DOHH2 (cell line): ENCODE measurements around the gene MAST1.

ENCODE experiments used
- H3F3A ChIP-seq: fragments of 200-600 bp; sonication (generic), shearing (Covaris generic); 2 replicates; pipeline ENCODE4 v1.6.0; 2016; ENCODE audit warnings: antibody characterized with exemption, mild to moderate bottlenecking; ENCODE audit not compliant: control insufficient read depth, insufficient read depth
- H3K27ac ChIP-seq: fragments of 200-600 bp; sonication (generic); 2 replicates; pipeline ENCODE4 v1.5.1; 2014; ENCODE audit warnings: low read depth, mild to moderate bottlenecking, low read length, moderate library complexity
- H3K27me3 ChIP-seq: fragments of 200-600 bp; sonication (generic); 2 replicates; pipeline ENCODE4 v1.6.1; 2014; ENCODE audit warnings: mild to moderate bottlenecking, low read length, mixed read lengths; ENCODE audit not compliant: control insufficient read depth
- H3K36me3 ChIP-seq: fragments of 200-600 bp; sonication (generic); 2 replicates; pipeline ENCODE4 v1.6.1; 2014; ENCODE audit warnings: mild to moderate bottlenecking, low read length, moderate library complexity, mixed read lengths; ENCODE audit not compliant: control insufficient read depth
- H3K4me1 ChIP-seq: fragments of 200-600 bp; sonication (generic); 2 replicates; pipeline ENCODE4 v1.6.1; 2014; ENCODE audit warnings: mild to moderate bottlenecking, low read length, mixed read lengths; ENCODE audit not compliant: control insufficient read depth
- H3K4me2 ChIP-seq: fragments of 200-600 bp; sonication (generic); 2 replicates; pipeline ENCODE4 v1.6.0; 2014; ENCODE audit warnings: mild to moderate bottlenecking, low read length, moderate library complexity
- H3K4me3 ChIP-seq: fragments of 200-600 bp; sonication (generic); 2 replicates; pipeline ENCODE4 v1.5.1; 2014; ENCODE audit warnings: mild to moderate bottlenecking, low read length, mixed read lengths
- H3K79me2 ChIP-seq: fragments of 200-600 bp; sonication (generic); 2 replicates; pipeline ENCODE4 v1.6.1; 2014; ENCODE audit warnings: mild to moderate bottlenecking, low read length, mixed read lengths; ENCODE audit not compliant: control insufficient read depth
- H3K9me2 ChIP-seq: fragments of 200-600 bp; sonication (generic); replicated peaks from 2 replicates; pipeline ENCODE4 v1.6.1; 2014; ENCODE audit warnings: mild to moderate bottlenecking, low read length, mixed read lengths; ENCODE audit not compliant: control insufficient read depth
- H3K9me3 ChIP-seq: fragments of 200-600 bp; sonication (generic); 2 replicates; pipeline ENCODE4 v1.6.1; 2014; ENCODE audit warnings: antibody characterized with exemption, low read length, mixed read lengths; ENCODE audit not compliant: control insufficient read depth, insufficient read depth
- H4K20me1 ChIP-seq: fragments of 200-600 bp; sonication (generic); 2 replicates; pipeline ENCODE4 v1.6.0; 2014; ENCODE audit warnings: low read depth, mild to moderate bottlenecking, antibody characterized with exemption, low read length, moderate library complexity; ENCODE audit not compliant: control insufficient read depth, insufficient read depth
- EZH2phosphoT487 ChIP-seq: fragments of 200-600 bp; sonication (generic); IDR thresholded peaks from 2 replicates; pipeline ENCODE4 v1.6.1; 2017; ENCODE audit warnings: borderline replicate concordance, mild to moderate bottlenecking, antibody characterized with exemption, low read length, moderate library complexity, mixed read lengths
- TF ChIP-seq, protein P1 (sequence below): fragments of 200-600 bp; sonication (generic); IDR thresholded peaks from one replicate; pipeline ENCODE4 v1.5.1; 2014; ENCODE audit warnings: antibody characterized with exemption, mild to moderate bottlenecking, low read depth, low read length; ENCODE audit not compliant: poor library complexity, severe bottlenecking

The MAST1 gene

GRCh38 chr19:12792051-12792852 is 46.1 kb upstream of the MAST1 start:
- Histone ChIP-seq H3K4me2 (peak overlapping the region; percentile 93), H3K27ac (peak overlapping the region; percentile 84), H4K20me1 (no peaks in the 10 kb centered on the region), H3K4me1 (peaks cover 51% of the 10 kb centered on the region), H3K79me2 (peaks cover 29% of the 10 kb centered on the region), H3K9me3 (no peaks in the 10 kb centered on the region), H3K9me2 (no peaks in the 10 kb centered on the region), H3F3A (peaks cover 28% of the 10 kb centered on the region), H3K36me3 (peaks cover 6% of the 10 kb centered on the region; the same call in 1 of the 2 replicates), H3K4me3 (peak overlapping the region; percentile 79), H3K27me3 (no peaks in the 10 kb centered on the region)
- TF ChIP-seq EZH2phosphoT487 = no peak
- TF ChIP-seq, protein P1, sequence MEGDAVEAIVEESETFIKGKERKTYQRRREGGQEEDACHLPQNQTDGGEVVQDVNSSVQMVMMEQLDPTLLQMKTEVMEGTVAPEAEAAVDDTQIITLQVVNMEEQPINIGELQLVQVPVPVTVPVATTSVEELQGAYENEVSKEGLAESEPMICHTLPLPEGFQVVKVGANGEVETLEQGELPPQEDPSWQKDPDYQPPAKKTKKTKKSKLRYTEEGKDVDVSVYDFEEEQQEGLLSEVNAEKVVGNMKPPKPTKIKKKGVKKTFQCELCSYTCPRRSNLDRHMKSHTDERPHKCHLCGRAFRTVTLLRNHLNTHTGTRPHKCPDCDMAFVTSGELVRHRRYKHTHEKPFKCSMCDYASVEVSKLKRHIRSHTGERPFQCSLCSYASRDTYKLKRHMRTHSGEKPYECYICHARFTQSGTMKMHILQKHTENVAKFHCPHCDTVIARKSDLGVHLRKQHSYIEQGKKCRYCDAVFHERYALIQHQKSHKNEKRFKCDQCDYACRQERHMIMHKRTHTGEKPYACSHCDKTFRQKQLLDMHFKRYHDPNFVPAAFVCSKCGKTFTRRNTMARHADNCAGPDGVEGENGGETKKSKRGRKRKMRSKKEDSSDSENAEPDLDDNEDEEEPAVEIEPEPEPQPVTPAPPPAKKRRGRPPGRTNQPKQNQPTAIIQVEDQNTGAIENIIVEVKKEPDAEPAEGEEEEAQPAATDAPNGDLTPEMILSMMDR = peak; percentile 17

DNA sequence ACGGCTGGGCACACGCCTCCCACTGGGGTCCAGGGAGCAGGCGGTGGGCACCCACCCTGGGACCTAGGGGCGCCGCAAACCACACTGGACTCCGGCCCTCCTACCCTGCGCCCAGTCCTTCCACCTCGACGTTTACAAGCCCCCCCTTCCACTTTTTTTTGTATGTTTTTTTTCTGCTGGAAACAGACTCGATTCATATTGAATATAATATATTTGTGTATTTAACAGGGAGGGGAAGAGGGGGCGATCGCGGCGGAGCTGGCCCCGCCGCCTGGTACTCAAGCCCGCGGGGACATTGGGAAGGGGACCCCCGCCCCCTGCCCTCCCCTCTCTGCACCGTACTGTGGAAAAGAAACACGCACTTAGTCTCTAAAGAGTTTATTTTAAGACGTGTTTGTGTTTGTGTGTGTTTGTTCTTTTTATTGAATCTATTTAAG is 45.4 kb upstream of the MAST1 start:
- no peak for TF ChIP-seq EZH2phosphoT487
- Histone ChIP-seq H3K9me2 (no peaks in the 10 kb centered on the region), H4K20me1 (no peaks in the 10 kb centered on the region), H3K27ac (peak overlapping the region; percentile 84), H3F3A (peaks cover 30% of the 10 kb centered on the region), H3K36me3 (peaks cover 6% of the 10 kb centered on the region; the same call in 1 of the 2 replicates), H3K4me2 (peak overlapping the region; percentile 93), H3K4me1 (peaks cover 48% of the 10 kb centered on the region), H3K9me3 (no peaks in the 10 kb centered on the region), H3K79me2 (peaks cover 29% of the 10 kb centered on the region), H3K4me3 (peak overlapping the region; percentile 79), H3K27me3 (no peaks in the 10 kb centered on the region)

GRCh38 chr19:12793290-12794195 is 44.8 kb upstream of the MAST1 start:
- Histone ChIP-seq H3K36me3 (peaks cover 6% of the 10 kb centered on the region; the same call in 1 of the 2 replicates), H3K4me2 (peak overlapping the region; percentile 93), H4K20me1 (no peaks in the 10 kb centered on the region), H3K4me1 (peaks cover 41% of the 10 kb centered on the region), H3K27me3 (no peaks in the 10 kb centered on the region), H3K4me3 (peak overlapping the region; percentile 79), H3K9me2 (no peaks in the 10 kb centered on the region), H3F3A (peaks cover 24% of the 10 kb centered on the region), H3K79me2 (peaks cover 29% of the 10 kb centered on the region), H3K27ac (peak overlapping the region; percentile 84), H3K9me3 (no peaks in the 10 kb centered on the region)
- TF ChIP-seq, protein P1 = no peak
- no peak for TF ChIP-seq EZH2phosphoT487
